Mucosa of gallbladder (tissue), 1 donor: ENCODE data around the gene HCN3. TPM values are rescaled to one million over a fixed set of nuclear protein-coding genes. Genes with fewer than 3 reads are reported as not detected.
"Not testable (repeated sequence)": the region's sequence is repeated elsewhere in the genome, so short reads cannot be mapped to it uniquely, and the experiment has no call there.

ENCODE experiments used
- DNase-seq: peaks from one replicate; pipeline ENCODE4 v3.0.0-alpha.2; 2020; ENCODE audit warnings: low spot score
- total RNA-seq: library from RNA; stranded (reverse); gene quantifications from one replicate; pipeline ENCODE4 v1.2.1, GENCODE V29; 2021
- donor health status: DM: no; HTN: no; CAD: no.

Gene HCN3
- total RNA-seq, 1 donor from 2014 or later, result 8.7 TPM

DNA sequence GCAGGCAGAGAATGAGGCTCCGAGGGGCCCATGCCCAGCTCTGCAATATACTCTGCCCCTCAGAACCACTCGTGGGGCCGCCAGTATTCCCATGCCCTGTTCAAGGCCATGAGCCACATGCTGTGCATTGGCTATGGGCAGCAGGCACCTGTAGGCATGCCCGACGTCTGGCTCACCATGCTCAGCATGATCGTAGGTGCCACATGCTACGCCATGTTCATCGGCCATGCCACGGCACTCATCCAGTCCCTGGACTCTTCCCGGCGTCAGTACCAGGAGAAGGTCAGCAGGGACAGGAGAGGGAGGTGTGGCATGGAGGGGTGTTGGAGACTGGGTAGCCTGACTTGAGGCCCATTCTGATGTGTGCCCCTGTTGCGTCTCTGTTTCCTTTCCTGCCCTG, 7.2 kb downstream of the HCN3 start:
- no peak for DNase-seq

DNA sequence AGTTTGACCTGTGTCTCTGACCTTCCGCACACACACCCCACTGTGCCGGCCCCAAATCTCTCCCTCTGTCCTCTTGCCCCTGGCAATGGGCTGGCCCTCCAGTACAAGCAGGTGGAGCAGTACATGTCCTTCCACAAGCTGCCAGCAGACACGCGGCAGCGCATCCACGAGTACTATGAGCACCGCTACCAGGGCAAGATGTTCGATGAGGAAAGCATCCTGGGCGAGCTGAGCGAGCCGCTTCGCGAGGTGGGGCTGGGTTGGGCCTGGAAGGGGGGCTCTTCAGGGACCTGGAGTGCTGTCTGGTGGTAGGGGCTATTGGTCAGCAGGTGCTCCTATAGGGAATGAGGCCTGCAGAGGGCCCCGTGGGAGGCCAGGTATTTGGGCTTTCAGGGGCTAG, 7.8 kb downstream of the HCN3 start:
- DNase-seq, result no peak

DNA sequence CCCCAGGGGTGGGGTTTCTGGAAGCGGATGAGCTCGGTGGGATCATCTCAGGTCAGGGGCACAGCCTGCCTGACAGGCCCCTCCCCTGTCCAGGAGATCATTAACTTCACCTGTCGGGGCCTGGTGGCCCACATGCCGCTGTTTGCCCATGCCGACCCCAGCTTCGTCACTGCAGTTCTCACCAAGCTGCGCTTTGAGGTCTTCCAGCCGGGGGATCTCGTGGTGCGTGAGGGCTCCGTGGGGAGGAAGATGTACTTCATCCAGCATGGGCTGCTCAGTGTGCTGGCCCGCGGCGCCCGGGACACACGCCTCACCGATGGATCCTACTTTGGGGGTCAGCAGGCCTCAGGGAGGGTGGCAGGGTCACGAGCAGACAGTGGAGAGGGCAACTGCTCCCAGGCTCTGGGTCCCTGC, 8.4 kb downstream of the HCN3 start:
- no peak for DNase-seq

DNA sequence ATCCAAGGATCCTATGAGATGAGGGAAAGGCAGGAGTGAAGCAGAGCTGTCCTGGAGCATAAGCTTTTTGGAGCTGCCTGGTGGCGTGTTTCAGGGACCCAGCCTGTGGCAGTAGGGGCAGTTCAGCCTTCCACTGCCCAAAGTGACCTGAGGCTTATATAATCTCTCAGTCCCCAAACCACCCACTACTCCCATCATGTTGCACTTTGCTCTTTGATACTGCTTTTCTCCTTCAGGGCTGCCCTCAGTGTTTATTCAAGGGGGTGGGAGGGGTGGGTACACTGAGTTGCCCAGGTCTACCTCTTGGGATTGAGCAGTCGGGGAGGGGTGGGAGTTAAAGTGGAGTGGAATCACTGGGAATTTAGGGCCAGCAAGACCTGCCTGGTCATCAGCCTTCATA, 9.3 kb downstream of the HCN3 start:
- no peak for DNase-seq

DNA sequence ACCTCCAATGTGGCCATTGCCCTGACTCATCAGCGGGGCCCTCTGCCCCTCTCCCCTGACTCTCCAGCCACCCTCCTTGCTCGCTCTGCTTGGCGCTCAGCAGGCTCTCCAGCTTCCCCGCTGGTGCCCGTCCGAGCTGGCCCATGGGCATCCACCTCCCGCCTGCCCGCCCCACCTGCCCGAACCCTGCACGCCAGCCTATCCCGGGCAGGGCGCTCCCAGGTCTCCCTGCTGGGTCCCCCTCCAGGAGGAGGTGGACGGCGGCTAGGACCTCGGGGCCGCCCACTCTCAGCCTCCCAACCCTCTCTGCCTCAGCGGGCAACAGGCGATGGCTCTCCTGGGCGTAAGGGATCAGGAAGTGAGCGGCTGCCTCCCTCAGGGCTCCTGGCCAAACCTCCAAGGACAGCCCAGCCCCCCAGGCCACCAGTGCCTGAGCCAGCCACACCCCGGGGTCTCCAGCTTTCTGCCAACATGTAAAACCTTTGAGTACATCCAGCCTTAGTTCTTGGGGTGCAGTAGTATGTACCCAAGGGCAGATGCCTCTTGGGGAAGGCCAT, 10.8 kb downstream of the HCN3 start:
- DNase-seq, result no peak

DNA sequence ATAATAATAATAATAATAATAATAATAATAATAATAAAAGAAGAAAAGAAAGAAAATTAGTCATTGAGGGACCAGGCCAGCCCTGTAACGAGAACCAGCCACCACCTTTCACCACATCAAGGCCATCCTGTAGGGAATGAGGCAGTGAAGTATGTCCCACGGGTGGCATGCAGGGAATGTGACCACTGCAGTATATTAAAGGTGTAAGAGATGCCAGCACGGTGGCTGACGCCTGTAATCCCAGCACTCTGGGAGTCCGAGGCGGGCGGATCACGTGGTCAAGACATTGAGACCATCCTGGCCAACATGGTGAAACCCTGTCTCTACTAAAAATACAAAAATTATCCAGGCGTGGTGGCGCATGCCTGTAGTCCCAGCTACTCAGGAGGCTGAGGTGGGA, 13.7 kb downstream of the HCN3 start:
- DNase-seq, result not testable (repeated sequence)

DNA sequence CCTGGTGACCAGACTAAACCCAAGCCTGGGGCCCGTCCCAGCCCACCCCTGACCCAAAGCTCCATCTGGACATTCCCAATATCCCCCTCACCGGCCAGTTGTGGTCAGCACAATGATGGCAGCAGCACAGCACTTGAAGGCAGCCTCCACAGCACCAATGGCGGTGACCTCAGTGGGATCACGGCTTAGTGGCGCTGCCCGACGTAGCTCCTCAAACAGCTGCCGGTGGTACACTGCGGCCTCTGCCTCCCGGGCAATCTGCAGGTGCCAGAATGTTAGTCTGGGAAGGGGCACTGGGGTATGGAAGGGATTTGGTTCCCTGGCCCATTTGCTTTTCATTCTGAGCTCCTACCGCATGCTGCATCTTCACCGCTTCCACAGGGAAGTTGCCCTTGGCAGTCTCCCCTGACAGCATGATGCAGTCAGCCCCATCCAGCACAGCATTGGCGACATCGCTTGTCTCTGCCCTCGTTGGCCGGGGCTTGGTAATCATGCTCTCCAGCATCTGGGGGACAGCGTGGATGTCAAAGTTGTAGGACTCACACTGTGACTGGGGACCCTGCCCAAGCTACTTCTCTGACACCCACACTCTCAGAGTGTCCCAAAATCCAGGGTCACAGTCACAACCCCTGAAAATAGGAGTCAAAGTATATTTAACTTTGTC, 16.0 kb downstream of the HCN3 start:
- no peak for DNase-seq

DNA sequence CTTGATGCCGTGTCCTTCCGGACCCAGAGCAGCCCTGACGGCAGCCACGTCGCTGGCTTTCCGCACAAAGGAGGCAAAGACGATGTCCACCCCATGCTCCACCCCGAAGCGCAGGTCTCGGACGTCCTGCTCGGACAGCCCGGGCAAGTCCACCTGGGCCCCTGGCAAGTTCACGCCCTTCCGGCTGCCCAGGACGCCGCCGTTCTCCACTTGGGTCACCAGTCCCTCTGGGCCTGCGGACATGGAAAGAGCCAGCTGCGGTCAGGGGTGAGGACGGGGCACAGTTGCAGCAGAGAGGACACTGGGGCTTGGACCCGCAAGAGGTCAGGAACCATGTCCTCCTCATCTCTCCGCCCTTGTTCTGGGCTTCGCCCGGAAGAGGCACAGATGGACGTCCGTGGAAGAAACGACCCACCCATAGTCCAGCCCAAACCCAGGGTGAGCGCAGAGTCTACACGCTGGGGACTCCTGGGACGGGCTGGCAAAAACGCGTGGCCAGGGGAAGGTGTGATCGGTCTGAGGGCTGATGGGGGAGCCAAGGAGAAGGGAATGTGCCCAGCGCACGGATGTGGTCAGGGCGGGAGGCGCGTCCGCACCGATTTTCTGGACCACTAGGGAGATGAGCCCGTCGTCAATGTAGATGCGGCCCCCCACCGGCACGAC, 17.4 kb downstream of the HCN3 start:
- DNase-seq, result no peak

DNA sequence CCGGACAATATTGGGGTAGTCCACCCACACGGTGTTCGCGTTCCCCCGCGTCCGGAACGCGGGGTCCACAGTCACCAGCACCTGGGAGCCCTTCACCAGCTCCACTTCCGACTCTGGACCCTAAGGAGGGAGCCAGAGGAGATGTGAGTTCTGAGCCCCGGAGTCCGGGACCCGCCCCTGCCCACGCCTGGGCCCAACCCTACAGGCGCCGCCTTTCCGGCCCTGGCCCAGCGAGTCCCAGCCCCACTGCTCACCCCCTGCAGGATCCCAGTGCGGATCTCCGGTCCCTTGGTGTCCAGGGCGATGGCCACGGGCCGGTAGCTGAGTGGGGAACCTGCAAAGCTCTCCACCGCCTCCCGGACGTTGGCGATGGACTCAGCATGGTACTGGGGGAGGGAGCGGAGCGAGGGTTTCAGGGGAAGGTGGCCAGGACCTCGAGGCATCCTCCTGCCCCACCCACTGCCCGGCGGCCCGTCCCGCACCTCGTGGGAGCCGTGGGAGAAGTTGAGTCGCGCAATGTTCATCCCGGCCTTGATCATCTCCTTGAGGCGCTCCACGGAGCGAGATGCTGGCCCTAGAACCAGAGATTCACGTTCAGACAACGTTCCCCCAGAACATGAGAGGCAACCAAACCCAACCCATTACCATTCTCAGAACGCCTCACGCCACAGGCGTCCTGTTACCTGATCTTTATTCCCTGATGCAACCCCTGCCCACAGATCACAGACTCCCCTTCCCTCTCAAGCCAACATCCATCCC, 18.1 kb downstream of the HCN3 start:
- no peak for DNase-seq

DNA sequence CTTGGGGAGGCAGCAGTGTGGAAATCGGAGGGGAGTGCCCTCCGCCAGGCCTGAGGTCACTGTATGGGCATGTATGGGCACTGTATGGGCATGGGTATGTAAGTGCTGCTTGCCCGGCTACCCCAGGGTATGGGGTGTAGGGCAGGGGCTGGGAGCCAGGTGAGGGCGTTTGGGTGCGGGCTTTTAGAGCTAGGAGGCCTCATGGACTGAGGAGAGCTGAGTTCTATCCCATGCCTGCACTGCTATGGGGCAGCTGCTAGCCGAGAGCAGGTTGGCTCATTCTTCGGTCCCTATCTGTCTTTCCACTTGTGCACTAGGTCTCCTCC, 18.6 kb downstream of the HCN3 start:
- no peak for DNase-seq

DNA sequence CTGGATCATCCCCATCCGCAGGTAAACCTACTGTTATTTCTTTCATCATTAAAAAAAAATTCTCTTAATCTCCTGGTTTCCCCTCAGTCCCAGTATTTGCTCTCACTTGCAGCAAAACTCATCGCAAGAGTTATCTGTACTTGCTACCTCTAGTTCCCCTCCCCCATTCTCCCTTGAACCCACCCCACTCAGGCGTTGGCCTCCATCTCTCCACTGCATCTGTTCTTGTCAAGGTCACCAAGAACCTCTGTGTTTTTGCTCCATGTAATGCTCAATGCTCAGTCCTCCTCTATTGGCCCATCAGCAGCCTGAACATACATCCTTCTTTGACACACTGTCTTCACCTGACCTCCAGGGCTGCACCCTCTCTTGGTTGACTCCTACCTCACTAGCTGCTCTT, 19.4 kb downstream of the HCN3 start:
- DNase-seq, result no peak

DNA sequence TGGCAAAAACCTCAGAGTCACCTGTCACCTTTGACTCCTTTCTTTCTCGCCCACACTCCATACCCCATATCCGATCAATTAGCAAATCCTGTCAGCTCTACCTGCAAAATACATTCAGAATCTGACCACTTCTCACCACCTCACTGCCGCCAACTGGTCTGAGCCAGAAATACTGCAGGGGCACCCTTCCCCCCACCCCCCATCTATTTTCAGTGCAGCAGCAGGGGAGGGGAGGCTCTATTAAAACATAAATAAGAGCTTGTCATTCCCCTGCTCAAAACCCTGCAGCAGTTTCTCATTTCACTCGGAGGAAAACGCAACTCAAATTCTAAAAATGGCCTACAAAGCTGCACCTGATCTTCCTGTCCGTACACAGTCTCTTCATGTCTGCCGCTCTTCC, 20.1 kb downstream of the HCN3 start:
- DNase-seq, result no peak

DNA sequence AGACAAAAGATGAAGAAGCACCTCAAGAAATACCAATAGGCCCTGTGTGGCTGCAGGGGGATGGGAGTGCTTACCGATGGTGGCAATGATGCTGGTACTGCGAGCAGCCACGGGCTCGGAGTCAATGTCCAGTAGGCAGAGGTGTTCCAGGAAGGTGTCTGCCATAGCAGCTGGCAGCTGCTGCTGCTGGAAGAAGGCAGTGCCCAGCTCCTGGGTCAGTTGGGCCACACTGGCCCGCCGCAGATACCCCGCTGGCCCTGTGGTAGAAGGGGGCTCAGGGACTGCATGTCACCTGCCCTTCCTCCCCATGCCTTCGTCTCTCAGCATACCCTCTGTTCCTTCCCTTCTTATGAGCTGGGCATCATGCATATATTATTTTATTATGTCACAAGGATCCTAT, 22.8 kb downstream of the HCN3 start:
- no peak for DNase-seq

DNA sequence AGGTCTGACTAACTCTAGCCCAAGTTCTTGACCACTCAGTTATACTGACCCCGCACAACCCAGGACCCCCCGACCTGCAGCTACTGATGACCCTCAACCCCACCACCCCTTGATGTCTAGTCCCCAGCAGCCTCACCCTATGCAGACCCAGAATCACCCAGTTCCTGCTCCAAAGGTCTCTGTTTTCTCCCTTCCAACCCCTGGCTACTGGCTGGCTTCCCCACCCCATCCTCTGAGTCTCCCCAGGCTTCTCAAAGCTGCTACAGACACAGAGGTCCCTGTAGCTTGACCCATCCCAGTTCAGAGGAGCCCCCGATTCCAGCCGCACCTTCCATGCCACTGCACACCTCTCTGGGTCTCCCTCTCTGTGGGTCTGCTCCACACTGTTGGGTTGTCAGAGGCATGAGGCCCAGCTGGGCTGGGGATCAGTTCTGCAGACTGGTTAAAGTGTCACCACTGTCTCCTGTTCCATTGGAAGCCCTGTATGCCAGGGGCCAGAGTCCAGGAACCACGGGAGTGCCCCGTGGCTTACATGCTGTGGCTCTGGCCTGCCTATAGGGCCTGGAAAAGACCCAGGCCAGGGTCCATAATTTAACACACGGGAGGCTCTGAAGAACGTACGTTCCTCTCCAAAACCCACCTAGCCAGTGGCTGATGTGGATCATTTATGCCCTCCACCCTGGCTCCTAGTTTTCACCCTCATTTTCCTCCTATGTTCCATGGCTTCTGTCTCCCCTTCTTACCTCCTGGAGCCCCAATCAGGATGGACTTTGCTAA, 23.5 kb downstream of the HCN3 start:
- peak; percentile 58 for DNase-seq

DNA sequence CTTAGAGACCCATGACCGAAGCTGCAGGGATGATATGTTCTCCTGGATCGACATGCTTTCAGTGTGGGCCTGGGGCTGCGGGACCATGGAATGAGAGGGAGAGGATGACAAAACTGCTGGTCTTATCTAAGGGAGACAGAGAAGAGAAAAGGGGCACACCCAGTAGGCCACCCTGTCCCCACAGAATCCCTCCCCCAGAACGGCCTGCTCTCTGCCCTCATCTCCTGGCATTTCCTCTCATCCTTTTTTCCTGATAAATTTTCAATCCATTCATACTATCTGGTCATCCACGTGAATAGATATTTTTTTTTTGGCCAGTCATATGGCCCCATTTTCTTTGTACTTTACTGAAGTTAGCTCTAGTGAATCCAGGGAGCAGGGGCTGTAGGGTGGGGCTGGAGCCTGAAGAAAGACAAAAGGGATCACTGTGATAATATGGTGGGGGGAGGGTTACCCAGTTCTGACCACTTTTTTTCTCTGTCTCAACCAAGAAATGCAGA, 24.1 kb downstream of the HCN3 start, which contains the start of gene PKLR:
TSS of gene PKLR (minus strand) at position 97 of the 500 bp plus-strand sequence. CDS start at position 54, 43 bp downstream.
- DNase-seq, result no peak

DNA sequence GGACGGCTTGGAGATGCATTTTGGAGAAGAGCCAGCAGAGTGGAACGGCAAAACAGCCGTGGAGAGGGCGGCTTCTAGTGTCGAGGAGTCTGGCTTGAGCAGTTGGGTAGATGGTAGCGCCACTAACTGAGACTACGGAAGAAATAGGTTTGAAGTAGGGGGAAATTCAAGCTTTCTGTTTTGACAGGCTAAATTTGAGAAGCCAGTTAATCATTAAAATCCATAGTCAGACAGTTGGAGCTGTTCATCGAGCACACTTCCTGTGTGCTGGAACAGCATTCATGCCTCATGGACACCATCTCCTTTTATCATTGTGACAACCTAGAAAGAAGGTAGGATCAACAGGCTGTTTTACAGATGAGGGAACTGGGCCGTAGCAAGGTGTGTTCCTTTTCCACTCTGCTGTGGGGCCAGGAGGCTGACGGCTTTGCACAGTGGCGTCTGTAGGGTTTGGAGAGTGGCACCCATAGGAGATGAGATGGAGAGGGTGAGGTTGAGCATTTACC, 27.3 kb downstream of the HCN3 start:
- DNase-seq, result no peak

DNA sequence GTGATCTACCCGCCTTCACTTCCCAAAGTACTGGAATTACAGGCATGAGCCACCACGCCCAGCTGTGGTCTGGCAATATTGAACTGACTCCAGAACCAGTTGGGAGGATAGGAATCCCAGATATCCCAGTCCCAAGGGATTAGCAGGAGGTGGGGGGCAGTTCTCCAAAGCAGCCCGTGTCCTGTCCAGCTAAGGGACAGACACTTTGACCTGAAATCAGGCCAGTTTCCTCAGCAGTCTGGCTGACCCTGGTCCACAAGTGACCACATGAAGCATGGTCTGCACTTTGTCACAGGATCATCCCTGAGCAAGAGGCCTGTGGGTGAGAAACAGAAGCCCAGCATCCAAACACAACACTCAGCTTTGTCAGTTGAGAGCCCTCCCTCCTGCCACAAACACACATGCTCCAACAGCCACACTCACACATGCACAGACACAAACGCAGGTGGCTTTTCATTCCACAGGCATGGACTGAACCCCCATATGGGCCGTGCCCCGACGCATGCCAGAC, 28.7 kb downstream of the HCN3 start:
- DNase-seq, result no peak

DNA sequence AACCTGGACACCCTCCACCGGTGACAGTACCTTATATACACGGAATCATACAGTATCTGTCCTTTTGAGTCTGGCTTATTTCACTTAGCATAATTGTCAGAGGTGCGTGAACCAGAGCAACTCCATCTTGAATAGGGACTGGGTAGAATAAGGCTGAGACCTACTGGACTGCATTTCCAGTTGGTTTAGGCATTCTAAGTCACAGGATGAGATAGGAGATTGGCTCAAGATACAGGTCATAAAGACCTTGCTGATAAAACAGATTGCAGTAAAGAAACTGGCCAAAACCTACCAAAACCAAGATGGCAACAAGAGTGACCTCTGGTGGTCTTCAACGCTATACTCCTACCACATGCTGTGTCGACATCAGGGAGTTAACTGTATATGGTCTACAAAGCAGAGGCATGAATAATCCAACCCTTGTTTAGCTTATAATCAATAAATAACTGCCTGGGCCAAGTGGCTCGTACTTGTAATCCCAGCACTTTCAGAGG, 30.0 kb downstream of the HCN3 start:
- DNase-seq, result no peak

DNA sequence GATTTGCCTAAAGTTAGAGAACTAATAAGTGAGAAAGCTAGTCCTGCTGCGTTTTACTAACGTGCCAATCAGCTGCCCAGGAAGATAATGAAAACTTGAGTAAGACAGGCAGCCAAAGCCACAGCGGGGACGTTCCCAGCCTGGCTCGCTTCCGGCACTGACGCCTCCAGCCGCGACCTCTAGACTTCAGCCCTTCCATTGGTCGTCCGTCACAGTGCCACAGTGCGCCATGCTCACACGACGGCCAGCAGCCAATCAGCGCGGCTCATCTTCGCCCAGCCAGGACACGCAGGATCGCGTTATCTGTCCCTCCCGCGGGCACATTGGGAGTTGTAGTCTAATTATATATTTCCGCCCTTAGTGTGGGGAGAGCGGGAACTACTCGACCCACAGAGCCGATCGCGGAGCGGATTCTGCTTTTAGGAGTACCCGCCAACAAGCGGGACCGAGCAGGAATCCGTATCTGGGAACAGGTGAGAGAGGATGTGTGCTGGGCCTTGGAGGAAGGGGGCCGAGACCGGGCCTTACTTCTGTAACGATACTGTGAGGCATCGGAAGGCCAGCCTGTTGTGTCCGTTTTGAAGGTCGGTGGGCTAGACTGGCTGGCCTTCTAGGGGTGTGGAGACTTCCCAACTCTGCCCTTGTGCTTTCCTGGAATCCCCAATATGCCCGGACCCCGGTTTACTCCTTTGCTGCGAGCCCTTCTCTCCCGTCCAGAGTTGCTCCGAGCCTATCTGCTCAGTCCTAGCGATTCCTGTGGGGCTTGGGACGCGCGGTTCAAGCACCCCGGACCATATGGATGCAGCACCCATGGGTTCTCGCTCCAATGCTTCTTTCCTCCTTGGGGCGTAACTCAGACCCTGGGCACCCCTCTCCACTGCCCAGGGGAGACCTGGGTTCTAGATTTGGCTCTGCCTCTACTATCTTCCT, 31.5 kb downstream of the HCN3 start, which contains the start of gene FDPS:
TSS of gene FDPS (plus strand) at position 374 of the 930 bp plus-strand sequence. CDS start 924 bp downstream, outside the sequence.
- peak; percentile 99 for DNase-seq
